Mononuclear cell (primary cell): ENCODE data around the gene AGO4. TPM values are rescaled to one million over a fixed set of nuclear protein-coding genes. Genes with fewer than 3 reads are reported as not detected.
"Not testable (repeated sequence)": the region's sequence is repeated elsewhere in the genome, so short reads cannot be mapped to it uniquely, and the experiment has no call there.

Experiments used
- H3K27me3 ChIP-seq: 2 replicates; pipeline ENCODE4 v1.6.0; 2011; ENCODE audit warnings: low read length, control low read depth; ENCODE audit not compliant: insufficient read depth
- H3K4me1 ChIP-seq: 2 replicates; pipeline ENCODE4 v1.5.1; 2011; ENCODE audit warnings: mild to moderate bottlenecking, low read length, control low read depth; ENCODE audit not compliant: insufficient read depth
- H3K4me3 ChIP-seq: 2 replicates; pipeline ENCODE4 v1.5.1; 2011; ENCODE audit warnings: mild to moderate bottlenecking, low read length, moderate library complexity
- H3K9me3 ChIP-seq: 2 replicates; pipeline ENCODE4 v1.5.1; 2011; ENCODE audit warnings: low read depth, mild to moderate bottlenecking, control low read depth, low read length
- total RNA-seq: library from RNA; depleted of rRNA; stranded (reverse); fragments of >200 nt; gene quantifications from one replicate; pipeline ENCODE4 v1.2.3, GENCODE V29; 2012

AGO4 gene
- total RNA-seq = 22.2 TPM

DNA sequence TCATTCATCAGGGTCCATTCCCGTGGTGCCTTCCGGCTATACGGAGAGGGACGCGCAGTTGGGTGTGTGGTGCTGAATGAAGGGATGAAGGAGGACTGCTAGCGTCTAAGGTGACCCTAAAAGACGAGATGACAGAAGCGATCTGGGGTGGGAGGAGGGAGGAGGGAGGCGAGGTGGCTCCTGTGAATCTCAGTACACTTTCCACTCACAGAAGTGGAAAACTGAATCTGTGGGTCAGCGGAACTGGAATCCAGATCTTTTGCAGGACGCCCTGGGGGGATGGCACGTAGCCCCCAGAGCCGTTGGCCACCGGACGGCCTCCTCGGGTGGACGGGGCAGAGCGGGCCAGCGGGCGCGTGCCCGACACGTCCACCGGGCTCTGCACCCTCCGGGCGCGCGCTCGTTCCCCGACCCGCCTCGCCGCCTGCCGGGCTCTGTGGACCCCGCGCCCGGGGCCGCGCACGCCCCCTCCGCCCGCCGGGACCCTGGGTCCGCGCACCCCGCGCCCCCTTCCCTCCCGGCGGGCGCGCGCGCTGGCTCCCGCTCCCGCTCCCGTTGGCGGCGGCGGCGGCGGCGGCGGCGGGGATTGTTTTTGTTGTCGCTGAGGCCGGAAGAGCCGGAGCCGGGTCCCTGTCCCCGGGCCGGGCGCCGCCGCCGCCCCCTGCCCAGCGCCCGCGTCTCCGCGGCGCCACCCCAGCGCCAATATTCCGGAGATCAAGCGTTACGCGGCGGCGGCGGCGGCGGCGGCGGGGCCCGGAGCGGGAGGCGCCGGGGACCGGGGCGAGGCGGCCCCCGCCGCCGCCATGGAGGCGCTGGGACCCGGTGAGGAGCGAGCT lies at the start of gene AGO4:
Gene AGO4 (plus strand): TSS at position 403 of the 836 bp plus-strand sequence. CDS start 401 bp downstream, at position 804.
- no peaks in the 10 kb centered on the region for H3K27me3 ChIP-seq
- H3K4me1 ChIP-seq = peaks cover 82% of the 10 kb centered on the region
- no peaks in the 10 kb centered on the region for H3K9me3 ChIP-seq
- peak within 1 kb of the TSS; percentile 84 for H3K4me3 ChIP-seq

DNA sequence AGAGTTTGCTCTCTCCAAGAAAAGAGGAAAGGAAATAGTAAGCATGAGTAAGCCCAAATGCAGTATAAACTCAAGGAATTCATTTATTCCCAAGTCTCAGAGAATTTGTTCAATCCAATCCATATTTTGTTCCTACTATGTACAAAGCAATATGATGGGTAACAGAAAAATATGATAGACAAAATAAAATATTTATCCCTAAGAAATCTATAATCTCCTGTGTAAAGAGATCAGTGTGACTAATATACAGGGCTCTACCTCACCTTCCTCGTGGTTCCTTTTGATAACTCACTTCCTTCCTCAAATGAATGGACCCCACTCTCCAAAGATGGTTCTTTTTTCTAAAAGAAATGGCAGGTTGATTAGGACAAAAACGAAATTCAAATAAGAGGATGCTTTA lies 45.7 kb upstream of the AGO4 start:
- Histone ChIP-seq H3K4me1 (no peaks in the 10 kb centered on the region), H3K4me3 (no peak overlapping the region), H3K9me3 (no peaks in the 10 kb centered on the region)

DNA sequence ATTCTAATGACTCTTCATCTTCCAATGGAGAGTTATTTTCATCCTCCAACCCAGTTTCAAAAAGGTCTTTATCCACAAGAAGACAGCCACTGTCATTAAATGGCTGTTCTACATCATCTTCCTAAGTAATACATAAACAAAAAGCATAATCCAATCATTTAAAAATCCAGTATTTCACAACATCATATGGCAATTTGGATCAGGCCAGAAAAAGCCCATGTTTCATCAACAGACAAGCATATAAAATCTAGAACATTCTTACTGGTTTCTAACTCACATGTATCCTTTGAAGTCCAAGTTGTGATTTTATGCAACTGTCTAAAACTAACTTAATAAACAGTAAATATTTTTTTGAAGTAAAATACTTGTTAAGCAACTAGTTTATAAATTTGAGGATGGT lies 44.6 kb upstream of the AGO4 start:
- Histone ChIP-seq H3K27me3 (no peaks in the 10 kb centered on the region), H3K9me3 (no peaks in the 10 kb centered on the region), H3K4me3 (no peak overlapping the region), H3K4me1 (peaks cover under 1% of the 10 kb centered on the region)

More for the DNA sequence above, 45.7 kb upstream of the AGO4 start:
- H3K27me3 ChIP-seq = no peaks in the 10 kb centered on the region

GRCh38 chr1:35764283-35764682 lies 43.5 kb upstream of the AGO4 start:
- Histone ChIP-seq H3K27me3 (no peaks in the 10 kb centered on the region), H3K9me3 (no peaks in the 10 kb centered on the region), H3K4me3 (no peak overlapping the region), H3K4me1 (peaks cover 8% of the 10 kb centered on the region)

DNA sequence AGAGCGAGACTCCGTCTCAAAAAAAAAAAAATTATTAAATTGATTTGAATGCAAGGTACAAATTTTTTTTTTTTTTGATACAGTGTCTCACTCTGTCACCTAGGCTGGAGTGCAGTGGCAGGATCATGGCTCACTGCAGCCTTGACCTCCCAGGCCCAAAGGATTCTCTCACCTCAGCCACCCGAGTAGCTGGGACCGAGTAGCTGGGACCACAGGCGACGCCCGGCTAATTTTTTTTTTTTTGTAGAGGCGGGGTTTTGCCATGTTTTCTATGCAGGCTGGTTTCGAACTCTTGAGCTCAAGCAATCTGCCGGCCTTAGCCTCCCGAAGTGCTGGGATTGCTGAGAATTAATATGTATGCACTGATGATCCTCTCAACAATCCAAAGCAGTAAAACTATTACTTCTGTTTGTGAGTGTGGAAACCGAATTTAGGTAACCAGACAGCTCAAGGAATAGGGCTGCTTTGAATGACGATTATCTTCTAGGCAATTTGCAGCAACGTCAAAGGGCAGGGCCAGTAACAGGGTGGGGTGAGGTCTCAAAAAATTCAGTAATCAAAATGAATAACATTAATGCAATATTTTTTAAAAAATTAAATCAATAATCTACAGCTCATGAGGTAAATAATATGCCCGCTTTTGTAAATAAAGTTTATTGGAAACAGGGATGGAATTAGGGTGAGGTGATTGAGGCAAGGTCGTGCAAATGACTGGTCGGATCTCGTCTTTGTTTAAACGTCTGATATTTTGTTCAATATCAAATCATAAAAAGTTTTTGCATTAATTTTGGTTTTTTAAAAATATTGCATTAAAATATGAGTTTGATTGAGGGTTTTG lies 39.2 kb upstream of the AGO4 start:
- peaks cover 13% of the 10 kb centered on the region for H3K4me1 ChIP-seq
- no peaks in the 10 kb centered on the region for H3K9me3 ChIP-seq
- H3K27me3 ChIP-seq = no peaks in the 10 kb centered on the region
- peak overlapping the region; percentile 65 for H3K4me3 ChIP-seq

DNA sequence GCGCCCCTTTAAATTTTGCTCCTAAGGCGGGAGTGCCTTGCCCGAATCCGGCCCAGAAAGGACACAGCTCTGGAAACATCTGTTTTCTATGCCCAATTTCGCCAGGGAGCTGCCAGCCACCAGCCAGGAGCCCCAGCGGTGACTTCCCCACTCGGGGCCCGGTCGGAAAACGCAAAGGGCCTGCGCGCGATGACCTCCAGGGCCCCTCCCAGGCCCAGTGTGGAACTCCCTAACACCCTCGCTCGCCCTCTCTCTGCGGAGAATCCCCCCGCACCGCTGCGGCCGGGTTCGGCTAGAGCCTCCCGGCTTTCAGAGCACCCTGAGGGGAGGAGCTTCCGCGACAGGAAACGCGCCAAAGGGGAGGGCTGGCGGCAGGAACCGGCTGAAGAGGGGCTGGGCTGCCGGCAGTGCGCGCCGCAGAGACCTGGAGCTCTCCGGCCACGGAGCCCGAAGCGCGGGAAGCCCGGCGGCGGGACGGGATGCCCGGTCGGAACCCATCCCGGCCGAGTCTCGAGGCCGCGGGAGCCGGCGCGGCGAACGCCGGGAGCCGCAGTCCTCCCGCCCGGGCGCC lies 38.5 kb upstream of the AGO4 start:
- peak overlapping the region; percentile 65 for H3K4me3 ChIP-seq
- no peaks in the 10 kb centered on the region for H3K27me3 ChIP-seq
- H3K4me1 ChIP-seq = peaks cover 13% of the 10 kb centered on the region
- H3K9me3 ChIP-seq = no peaks in the 10 kb centered on the region

- Histone ChIP-seq H3K4me1 (peaks cover 14% of the 10 kb centered on the region), H3K9me3 (no peaks in the 10 kb centered on the region), H3K4me3 (no peak overlapping the region), H3K27me3 (no peaks in the 10 kb centered on the region)
These were observed 34.1 kb upstream of the AGO4 start for GRCh38 chr1:35773711-35774110.

DNA sequence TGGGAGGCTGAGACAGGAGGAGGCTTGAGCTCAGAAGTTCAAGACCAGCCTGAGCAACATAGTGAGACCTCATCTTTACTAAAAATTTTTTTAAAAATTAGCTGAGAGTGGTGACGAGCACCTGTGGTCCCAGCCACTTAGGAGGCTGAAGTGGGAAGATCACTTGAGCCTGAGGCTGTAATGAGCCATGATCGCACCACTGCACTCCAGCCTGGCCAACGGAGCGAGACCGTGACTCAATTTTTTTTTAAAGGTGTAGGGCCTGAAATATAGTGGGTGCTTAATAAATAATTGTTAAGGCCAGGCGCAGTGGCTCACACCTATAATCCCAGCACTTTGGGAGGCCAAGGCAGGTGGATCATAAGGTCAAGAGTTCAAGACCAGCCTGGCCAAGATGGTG lies 31.6 kb upstream of the AGO4 start:
- H3K27me3 ChIP-seq, H3K9me3 ChIP-seq, H3K4me3 ChIP-seq: not testable (repeated sequence)
- peaks cover 16% of the 10 kb centered on the region for H3K4me1 ChIP-seq

DNA sequence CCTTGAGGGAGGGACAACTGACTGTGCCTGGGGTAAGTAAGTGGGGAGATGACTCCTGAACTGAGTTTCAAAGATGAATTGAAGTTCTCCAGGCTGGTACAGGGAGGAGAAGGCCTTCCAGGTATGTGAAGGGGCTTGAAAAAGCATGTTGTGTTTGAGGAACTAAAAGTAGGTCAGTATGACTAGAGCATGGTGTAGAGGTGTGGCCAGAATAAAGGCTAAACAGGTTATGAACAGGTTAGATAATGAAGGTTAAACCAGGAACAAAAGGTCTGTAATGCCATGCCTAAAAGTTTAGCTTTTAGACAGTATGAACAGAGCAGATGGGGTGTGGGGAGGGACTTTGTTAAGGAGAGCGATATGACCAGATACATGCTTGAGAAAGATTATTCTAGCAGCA lies 30.7 kb upstream of the AGO4 start:
- H3K27me3 ChIP-seq = no peaks in the 10 kb centered on the region
- no peak overlapping the region for H3K4me3 ChIP-seq
- H3K4me1 ChIP-seq = peaks cover 16% of the 10 kb centered on the region
- H3K9me3 ChIP-seq = no peaks in the 10 kb centered on the region

GRCh38 chr1:35783055-35783583 lies 24.7 kb upstream of the AGO4 start:
- no peak overlapping the region for H3K4me3 ChIP-seq
- H3K9me3 ChIP-seq = no peaks in the 10 kb centered on the region

DNA sequence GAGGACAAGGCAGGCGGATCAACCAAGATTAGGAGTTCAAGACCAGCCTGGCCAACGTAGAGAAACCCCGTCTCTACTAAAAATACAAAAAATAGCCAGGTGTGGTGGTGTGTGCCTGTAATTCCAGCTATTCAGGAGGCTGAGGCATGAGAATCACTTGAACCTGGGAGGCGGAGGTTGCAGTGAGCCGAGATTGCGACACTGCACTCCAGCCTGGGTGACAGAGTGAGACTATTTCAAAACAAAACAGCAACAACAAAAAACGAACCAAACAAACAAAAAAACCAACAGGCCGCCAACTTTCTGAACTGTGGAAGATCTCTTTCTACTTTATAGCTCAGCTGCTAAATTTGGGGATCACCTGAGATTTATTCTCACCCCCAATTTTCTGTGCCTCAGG lies 23.5 kb upstream of the AGO4 start:
- H3K4me1 ChIP-seq = peaks cover 17% of the 10 kb centered on the region
- H3K4me3 ChIP-seq, H3K9me3 ChIP-seq, H3K27me3 ChIP-seq: not testable (repeated sequence)

More at GRCh38 chr1:35783055-35783583, 24.7 kb upstream of the AGO4 start:
- no peaks in the 10 kb centered on the region for H3K27me3 ChIP-seq
- peaks cover 20% of the 10 kb centered on the region for H3K4me1 ChIP-seq

DNA sequence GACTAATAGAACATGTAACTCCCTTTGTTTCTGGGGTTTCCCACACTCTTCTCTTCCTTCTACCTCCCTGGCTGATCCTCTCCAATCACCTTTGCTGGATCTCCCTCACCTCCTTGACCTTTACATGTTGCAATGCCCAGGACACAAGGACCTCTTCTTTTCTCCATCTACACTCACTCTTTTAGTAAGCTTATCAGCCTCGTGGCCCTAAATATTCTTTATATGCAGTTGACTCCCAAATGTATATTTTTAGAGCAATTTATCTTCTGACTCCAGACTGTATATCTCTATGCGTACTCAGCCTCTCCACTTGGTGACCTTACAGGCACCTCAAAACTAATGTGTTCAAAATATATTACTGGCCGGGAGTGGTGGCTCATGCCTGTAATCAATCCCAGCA lies 19.7 kb upstream of the AGO4 start:
- H3K4me1 ChIP-seq = peaks cover 10% of the 10 kb centered on the region
- no peak overlapping the region for H3K4me3 ChIP-seq
- H3K9me3 ChIP-seq = no peaks in the 10 kb centered on the region
- H3K27me3 ChIP-seq = no peaks in the 10 kb centered on the region

DNA sequence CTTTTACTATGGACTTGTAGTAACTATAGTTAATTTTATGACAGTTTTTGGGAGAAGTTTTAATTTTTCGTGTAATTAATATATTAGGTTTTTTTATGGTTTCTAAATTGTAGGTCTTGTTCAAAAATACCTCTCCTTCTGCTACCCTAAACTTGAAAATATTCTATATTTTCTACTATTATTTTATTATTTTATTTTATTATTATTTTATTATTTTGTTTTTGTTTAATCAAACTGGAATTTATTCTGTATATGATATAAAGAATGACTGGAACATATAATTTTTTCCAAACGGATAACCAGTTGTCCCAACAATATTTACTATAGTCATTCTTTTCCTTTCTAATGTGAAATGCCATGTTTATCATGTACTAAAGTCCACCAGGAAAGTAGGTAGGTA lies 17.1 kb upstream of the AGO4 start:
- Histone ChIP-seq H3K4me3 (no peak overlapping the region), H3K9me3 (no peaks in the 10 kb centered on the region), H3K27me3 (no peaks in the 10 kb centered on the region), H3K4me1 (no peaks in the 10 kb centered on the region)

DNA sequence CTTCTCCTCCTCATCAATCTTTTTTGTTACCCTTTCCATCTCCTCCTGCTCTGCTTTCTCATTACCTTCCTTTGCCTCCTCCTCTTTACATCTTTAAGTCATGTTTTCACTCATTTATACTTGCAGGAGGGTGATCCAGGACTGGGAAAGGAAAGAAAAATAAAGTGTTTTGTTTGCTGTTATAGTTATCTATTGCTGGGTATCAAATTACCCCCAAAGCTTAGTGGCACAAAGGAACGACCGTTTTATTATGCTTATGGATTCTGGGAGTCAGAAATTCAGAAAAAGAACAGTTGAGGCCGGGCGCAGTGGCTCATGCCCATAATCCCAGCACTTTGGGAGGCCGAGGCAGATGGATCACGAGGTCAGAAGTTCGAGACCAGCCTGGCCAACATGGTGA lies 12.5 kb upstream of the AGO4 start:
- Histone ChIP-seq H3K4me3 (no peak overlapping the region), H3K9me3 (no peaks in the 10 kb centered on the region), H3K27me3 (no peaks in the 10 kb centered on the region), H3K4me1 (peaks cover 31% of the 10 kb centered on the region)

- Histone ChIP-seq H3K4me1 (peaks cover 50% of the 10 kb centered on the region), H3K4me3 (no peak overlapping the region), H3K27me3 (no peaks in the 10 kb centered on the region), H3K9me3 (no peaks in the 10 kb centered on the region)
These were observed 10.4 kb upstream of the AGO4 start for GRCh38 chr1:35797380-35797779.
